HepG2 (cell line): ENCODE data around the gene SUOX. TPM values are rescaled to one million over a fixed set of nuclear protein-coding genes. Genes with fewer than 3 reads are reported as not detected.

Experiments
- AGO2 ChIP-seq: fragments of 200-400 bp; formaldehyde crosslinking; optimal IDR thresholded peaks from 2 replicates; pipeline ENCODE3; 2017; ENCODE audit warnings: mild to moderate bottlenecking, low read depth, low read length, moderate library complexity
- ASH2L ChIP-seq: fragments of 300-600, 200-600 bp; sonication (generic); IDR thresholded peaks from 2 replicates; pipeline ENCODE4 v1.7.0; 2017; ENCODE audit warnings: low read depth, mild to moderate bottlenecking, moderate library complexity, mixed read lengths, low read length; ENCODE audit not compliant: insufficient read length
- CBX5 ChIP-seq: sonication (generic); formaldehyde crosslinking; IDR thresholded peaks from 2 replicates; pipeline ENCODE4 v1.4.0; 2020; ENCODE audit warnings: missing genetic modification reagents, borderline replicate concordance
- CSRNP1 ChIP-seq: sonication (generic); formaldehyde crosslinking; IDR thresholded peaks from 2 replicates; pipeline ENCODE4 v1.8.1; 2023; ENCODE audit warnings: mild to moderate bottlenecking, missing genetic modification reagents
- FOSL2 ChIP-seq: sonication (generic); formaldehyde crosslinking; IDR thresholded peaks from 2 replicates; pipeline ENCODE4 v1.4.0; 2020; ENCODE audit warnings: missing genetic modification reagents
- FOXC1 ChIP-seq: sonication (generic); formaldehyde crosslinking; IDR thresholded peaks from 2 replicates; pipeline ENCODE4 v1.8.0; 2022; ENCODE audit warnings: mild to moderate bottlenecking, missing genetic modification reagents, borderline replicate concordance
- GFI1 ChIP-seq: sonication (generic); formaldehyde crosslinking; IDR thresholded peaks from 2 replicates; pipeline ENCODE4 v1.5.0; 2020; ENCODE audit warnings: missing genetic modification reagents, mild to moderate bottlenecking, borderline replicate concordance
- HBP1 ChIP-seq: IDR thresholded peaks from 2 replicates; pipeline ENCODE4 v1.6.1; 2016; ENCODE audit warnings: low read depth, control low read depth
- HCFC1 ChIP-seq: fragments of 150-350 bp; IDR thresholded peaks from 2 replicates; pipeline ENCODE4 v1.6.1; 2014; ENCODE audit warnings: low read depth, low read length
- IKZF4 ChIP-seq: sonication (generic); formaldehyde crosslinking; IDR thresholded peaks from 2 replicates; pipeline ENCODE4 v1.5.1; 2020; ENCODE audit warnings: borderline replicate concordance, mild to moderate bottlenecking, low read depth, missing genetic modification reagents; ENCODE audit errors: not compliant biosample characterization
- JARID2 ChIP-seq: sonication (generic); formaldehyde crosslinking; IDR thresholded peaks from 2 replicates; pipeline ENCODE4 v1.8.1; 2023; ENCODE audit warnings: missing genetic modification reagents, inconsistent platforms; ENCODE audit not compliant: insufficient replicate concordance
- MAX ChIP-seq: IDR thresholded peaks from 2 replicates; pipeline ENCODE4 v1.6.1; 2012; ENCODE audit warnings: inconsistent platforms
- NFYB ChIP-seq: sonication (generic); formaldehyde crosslinking; IDR thresholded peaks from 2 replicates; pipeline ENCODE4 v1.4.0; 2020; ENCODE audit warnings: missing genetic modification reagents
- SOX5 ChIP-seq: IDR thresholded peaks from 2 replicates; pipeline ENCODE4 v1.6.1; 2016; ENCODE audit warnings: borderline replicate concordance
- SRSF9 ChIP-seq: fragments of 200-400 bp; formaldehyde crosslinking; IDR thresholded peaks from 2 replicates; pipeline ENCODE4 v1.6.1; 2018; ENCODE audit warnings: borderline replicate concordance, mild to moderate bottlenecking, low read depth, low read length; ENCODE audit not compliant: insufficient read depth, poor library complexity, severe bottlenecking
- TBL1XR1 ChIP-seq: fragments of 150-350 bp; IDR thresholded peaks from 2 replicates; pipeline ENCODE4 v1.6.1; 2014; ENCODE audit warnings: borderline replicate concordance, low read length; ENCODE audit not compliant: partially characterized antibody
- ZC3H13 ChIP-seq: sonication (generic); formaldehyde crosslinking; IDR thresholded peaks from 2 replicates; pipeline ENCODE4 v1.8.1; 2023; ENCODE audit warnings: mild to moderate bottlenecking, missing genetic modification reagents, moderate library complexity
- ZNF3 ChIP-seq: IDR thresholded peaks from 2 replicates; pipeline ENCODE4 v1.7.0; 2017; ENCODE audit warnings: inconsistent platforms
- ZNF510 ChIP-seq: sonication (generic); formaldehyde crosslinking; IDR thresholded peaks from 2 replicates; pipeline ENCODE4 v1.4.0; 2020; ENCODE audit warnings: low read depth, mild to moderate bottlenecking, missing genetic modification reagents
- ZNF720 ChIP-seq: sonication (generic); formaldehyde crosslinking; IDR thresholded peaks from 2 replicates; pipeline ENCODE4 v1.4.0; 2020; ENCODE audit warnings: missing genetic modification reagents
- ZNF740 ChIP-seq: sonication (generic); formaldehyde crosslinking; IDR thresholded peaks from 2 replicates; pipeline ENCODE4 v1.4.0; 2020; ENCODE audit warnings: missing genetic modification reagents
- ZNF772 ChIP-seq: sonication (generic); formaldehyde crosslinking; IDR thresholded peaks from 2 replicates; pipeline ENCODE4 v1.5.0; 2020; ENCODE audit warnings: mild to moderate bottlenecking, missing genetic modification reagents
- polyA plus RNA-seq, 8 experiments: library from polyadenylated mRNA; depleted of rRNA in 3 of 8; stranded (reverse) in 7 of 8; unstranded in 1 of 8; fragments of >200 nt; fragmentation: Illumina TruSeq in 4 of 8; extraction: Trizol in 4 of 8; gene quantifications; 2 replicates each; pipeline versions ENCODE4 v1.2.1 to v1.2.3, GENCODE V29; 2011 to 2016; ENCODE audit warnings: low read depth in 4 of 8, missing spikeins in 1 of 8, mixed read lengths in 1 of 8; ENCODE audit not compliant: insufficient read depth in 1 of 8
- total RNA-seq, 5 experiments: library from RNA; depleted of rRNA; stranded (reverse); fragments of >200 nt; fragmentation: Illumina TruSeq; extraction: Trizol; gene quantifications; 2 replicates each; pipeline ENCODE4 v1.2.3, GENCODE V29; 2016; ENCODE audit warnings: low read depth in 1 of 5
- TF ChIP-seq, protein P1 (sequence below): sonication (generic); formaldehyde crosslinking; IDR thresholded peaks from 2 replicates; pipeline ENCODE4 v1.5.1; 2020; ENCODE audit warnings: missing genetic modification reagents, mild to moderate bottlenecking, borderline replicate concordance

Gene SUOX
- total and polyA plus RNA-seq, 2 of the 13 experiments (the other 11 are each of a cell fraction or from before 2014, with no cell fraction given): 23.9 to 25.9 TPM

GRCh38 chr12:55996715-55997534 lies at the start of gene SUOX (continued):
- TF ChIP-seq FOXC1 (no peak), JARID2 (CRISPR knock-in tag) (no peak), CBX5 (CRISPR knock-in tag) (no peak), IKZF4 (CRISPR knock-in tag) (no peak), TBL1XR1 (no peak), ZC3H13 (CRISPR knock-in tag) (no peak), HBP1 (CRISPR knock-in tag) (no peak), NFYB (CRISPR knock-in tag) (peak; percentile 88), MAX (peak; percentile 31; the same call in 1 of the 2 replicates), HCFC1 (no peak), GFI1 (CRISPR knock-in tag) (0 out of 2 replicates have a peak, but pooled peaks have one; percentile 17), FOSL2 (CRISPR knock-in tag) (0 out of 2 replicates have a peak, but pooled peaks have one; percentile 10), ZNF3 (no peak), ZNF720 (CRISPR knock-in tag) (no peak), AGO2 (peak; percentile 80), ZNF740 (0 out of 2 replicates have a peak, but pooled peaks have one; percentile 23), ASH2L (peak; percentile 71), ZNF772 (no peak; the same call in 1 of the 2 replicates), CSRNP1 (CRISPR knock-in tag) (peak; percentile 65; the same call in 1 of the 2 replicates), SOX5 (CRISPR knock-in tag) (no peak), ZNF510 (peak; percentile 7; the same call in 1 of the 2 replicates), SRSF9 (no peak)
- TF ChIP-seq, protein P1, sequence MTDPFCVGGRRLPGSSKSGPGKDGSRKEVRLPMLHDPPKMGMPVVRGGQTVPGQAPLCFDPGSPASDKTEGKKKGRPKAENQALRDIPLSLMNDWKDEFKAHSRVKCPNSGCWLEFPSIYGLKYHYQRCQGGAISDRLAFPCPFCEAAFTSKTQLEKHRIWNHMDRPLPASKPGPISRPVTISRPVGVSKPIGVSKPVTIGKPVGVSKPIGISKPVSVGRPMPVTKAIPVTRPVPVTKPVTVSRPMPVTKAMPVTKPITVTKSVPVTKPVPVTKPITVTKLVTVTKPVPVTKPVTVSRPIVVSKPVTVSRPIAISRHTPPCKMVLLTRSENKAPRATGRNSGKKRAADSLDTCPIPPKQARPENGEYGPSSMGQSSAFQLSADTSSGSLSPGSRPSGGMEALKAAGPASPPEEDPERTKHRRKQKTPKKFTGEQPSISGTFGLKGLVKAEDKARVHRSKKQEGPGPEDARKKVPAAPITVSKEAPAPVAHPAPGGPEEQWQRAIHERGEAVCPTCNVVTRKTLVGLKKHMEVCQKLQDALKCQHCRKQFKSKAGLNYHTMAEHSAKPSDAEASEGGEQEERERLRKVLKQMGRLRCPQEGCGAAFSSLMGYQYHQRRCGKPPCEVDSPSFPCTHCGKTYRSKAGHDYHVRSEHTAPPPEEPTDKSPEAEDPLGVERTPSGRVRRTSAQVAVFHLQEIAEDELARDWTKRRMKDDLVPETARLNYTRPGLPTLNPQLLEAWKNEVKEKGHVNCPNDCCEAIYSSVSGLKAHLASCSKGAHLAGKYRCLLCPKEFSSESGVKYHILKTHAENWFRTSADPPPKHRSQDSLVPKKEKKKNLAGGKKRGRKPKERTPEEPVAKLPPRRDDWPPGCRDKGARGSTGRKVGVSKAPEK: no peak
